ENCODE data around the gene FBXL17. TPM values are rescaled to one million over a fixed set of nuclear protein-coding genes. Genes with fewer than 3 reads are reported as not detected.

FBXL17 gene
- total RNA-seq, 2 experiments from 2014 or later, result 9.2 to 10.0 TPM

- Mint-ChIP-seq H3K27me3 (no peaks in the 10 kb centered on the region), H3K9me3 (no peaks in the 10 kb centered on the region), H3K36me3 (ENCODE audit: low read depth) (peaks cover 3% of the 10 kb centered on the region), H3K4me1 (peaks cover 56% of the 10 kb centered on the region), H3K4me3 (no peak overlapping the region), H3K27ac (peak overlapping the region; percentile 42)
- DNase-seq, result no peak
- POLR2A ChIA-PET, result no interaction called here
- CTCF ChIA-PET, result no interaction called here
Measured at GRCh38 chr5:107916731-107917725, 464.9 kb downstream of the FBXL17 start.

- ChIA-PET CTCF (interaction anchor here (1.1 kb wide), 1 partner anchor 9 kb away, joined by 3 read pairs; no protein-coding TSS in a partner anchor), POLR2A (no interaction called here)
- H3K27me3 Mint-ChIP-seq, result no peaks in the 10 kb centered on the region
- H3K4me3 Mint-ChIP-seq, result no peak overlapping the region
- H3K9me3 Mint-ChIP-seq, result no peaks in the 10 kb centered on the region
- peaks cover 3% of the 10 kb centered on the region for H3K36me3 Mint-ChIP-seq (ENCODE audit: low read depth)
- H3K4me1 Mint-ChIP-seq, result peaks cover 53% of the 10 kb centered on the region
- DNase-seq, result no peak
- no peak overlapping the region for H3K27ac Mint-ChIP-seq
Measured at GRCh38 chr5:107915176-107915812, 466.6 kb downstream of the FBXL17 start.

GRCh38 chr5:107913494-107913893, 468.4 kb downstream of the FBXL17 start:
- Mint-ChIP-seq H3K27me3 (no peaks in the 10 kb centered on the region), H3K36me3 (ENCODE audit: low read depth) (peaks cover 3% of the 10 kb centered on the region), H3K4me1 (peaks cover 36% of the 10 kb centered on the region), H3K27ac (no peak overlapping the region), H3K4me3 (no peak overlapping the region), H3K9me3 (no peaks in the 10 kb centered on the region)
- CTCF ChIA-PET, result no interaction called here
- no peak for DNase-seq
- POLR2A ChIA-PET, result no interaction called here

- Mint-ChIP-seq H3K27ac (no peak overlapping the region), H3K4me1 (no peaks in the 10 kb centered on the region), H3K27me3 (no peaks in the 10 kb centered on the region), H3K9me3 (peaks cover 4% of the 10 kb centered on the region), H3K36me3 (ENCODE audit: low read depth) (no peaks in the 10 kb centered on the region), H3K4me3 (no peak overlapping the region)
- no peak for DNase-seq
- CTCF ChIA-PET, result no interaction called here
- POLR2A ChIA-PET, result no interaction called here
Measured at GRCh38 chr5:107900721-107901120, 481.2 kb downstream of the FBXL17 start.

GRCh38 chr5:107894361-107894760, 487.5 kb downstream of the FBXL17 start:
- H3K9me3 Mint-ChIP-seq, result peaks cover 2% of the 10 kb centered on the region
- no peaks in the 10 kb centered on the region for H3K4me1 Mint-ChIP-seq
- POLR2A ChIA-PET, result no interaction called here
- H3K36me3 Mint-ChIP-seq (ENCODE audit: low read depth), result no peaks in the 10 kb centered on the region
- CTCF ChIA-PET, result no interaction called here
- no peak overlapping the region for H3K27ac Mint-ChIP-seq
- H3K27me3 Mint-ChIP-seq, result no peaks in the 10 kb centered on the region
- no peak for DNase-seq
- no peak overlapping the region for H3K4me3 Mint-ChIP-seq

- Mint-ChIP-seq H3K27me3 (no peaks in the 10 kb centered on the region), H3K36me3 (ENCODE audit: low read depth) (no peaks in the 10 kb centered on the region), H3K27ac (no peak overlapping the region), H3K4me1 (no peaks in the 10 kb centered on the region), H3K9me3 (peaks cover 2% of the 10 kb centered on the region), H3K4me3 (no peak overlapping the region)
- no peak for DNase-seq
- ChIA-PET CTCF (interaction anchor here (0.7 kb wide), 1 partner anchor 9 kb away, joined by 3 read pairs; no protein-coding TSS in a partner anchor), POLR2A (no interaction called here)
Measured at GRCh38 chr5:107893642-107894041, 488.3 kb downstream of the FBXL17 start.

- Mint-ChIP-seq H3K36me3 (ENCODE audit: low read depth) (no peaks in the 10 kb centered on the region), H3K9me3 (peaks cover 2% of the 10 kb centered on the region), H3K4me1 (peaks cover 12% of the 10 kb centered on the region), H3K4me3 (no peak overlapping the region), H3K27me3 (no peaks in the 10 kb centered on the region), H3K27ac (no peak overlapping the region)
- ChIA-PET POLR2A (no interaction called here), CTCF (no interaction called here)
- no peak for DNase-seq
Measured at GRCh38 chr5:107889387-107889786, 492.5 kb downstream of the FBXL17 start.

GRCh38 chr5:107888541-107888940, 493.4 kb downstream of the FBXL17 start:
- H3K27ac Mint-ChIP-seq, result no peak overlapping the region
- H3K27me3 Mint-ChIP-seq, result no peaks in the 10 kb centered on the region
- peaks cover 12% of the 10 kb centered on the region for H3K4me1 Mint-ChIP-seq
- no peak overlapping the region for H3K4me3 Mint-ChIP-seq
- ChIA-PET POLR2A (no interaction called here), CTCF (no interaction called here)
- no peak for DNase-seq
- peaks cover 6% of the 10 kb centered on the region for H3K9me3 Mint-ChIP-seq
- H3K36me3 Mint-ChIP-seq (ENCODE audit: low read depth), result no peaks in the 10 kb centered on the region

- no peaks in the 10 kb centered on the region for H3K27me3 Mint-ChIP-seq
- H3K36me3 Mint-ChIP-seq (ENCODE audit: low read depth), result no peaks in the 10 kb centered on the region
- peaks cover 12% of the 10 kb centered on the region for H3K4me1 Mint-ChIP-seq
- POLR2A ChIA-PET, result no interaction called here
- peaks cover 6% of the 10 kb centered on the region for H3K9me3 Mint-ChIP-seq
- no peak overlapping the region for H3K4me3 Mint-ChIP-seq
- CTCF ChIA-PET, result no interaction called here
- no peak overlapping the region for H3K27ac Mint-ChIP-seq
- no peak for DNase-seq
Measured at GRCh38 chr5:107887166-107887943, 494.5 kb downstream of the FBXL17 start.

- no peaks in the 10 kb centered on the region for H3K27me3 Mint-ChIP-seq
- no peak overlapping the region for H3K4me3 Mint-ChIP-seq
- CTCF ChIA-PET, result no interaction called here
- peaks cover 12% of the 10 kb centered on the region for H3K4me1 Mint-ChIP-seq
- DNase-seq, result no peak
- POLR2A ChIA-PET, result interaction anchor here (1.6 kb wide), 1 partner anchor 37 kb away, joined by 3 read pairs; no protein-coding TSS in a partner anchor
- no peaks in the 10 kb centered on the region for H3K36me3 Mint-ChIP-seq (ENCODE audit: low read depth)
- H3K27ac Mint-ChIP-seq, result no peak overlapping the region
- peaks cover 4% of the 10 kb centered on the region for H3K9me3 Mint-ChIP-seq
Measured at GRCh38 chr5:107885601-107886000, 496.3 kb downstream of the FBXL17 start.

- Mint-ChIP-seq H3K27ac (no peak overlapping the region), H3K4me3 (no peak overlapping the region), H3K36me3 (ENCODE audit: low read depth) (no peaks in the 10 kb centered on the region), H3K4me1 (peaks cover 12% of the 10 kb centered on the region), H3K9me3 (peaks cover 4% of the 10 kb centered on the region), H3K27me3 (no peaks in the 10 kb centered on the region)
- ChIA-PET POLR2A (interaction anchor here (1.6 kb wide), 1 partner anchor 38 kb away, joined by 3 read pairs; no protein-coding TSS in a partner anchor), CTCF (no interaction called here)
- DNase-seq, result no peak
Measured at GRCh38 chr5:107884871-107885270, 497.0 kb downstream of the FBXL17 start.

- H3K4me1 Mint-ChIP-seq, result no peaks in the 10 kb centered on the region
- no peak overlapping the region for H3K27ac Mint-ChIP-seq
- no peaks in the 10 kb centered on the region for H3K27me3 Mint-ChIP-seq
- POLR2A ChIA-PET, result no interaction called here
- H3K36me3 Mint-ChIP-seq (ENCODE audit: low read depth), result no peaks in the 10 kb centered on the region
- no peak for DNase-seq
- CTCF ChIA-PET, result no interaction called here
- no peak overlapping the region for H3K4me3 Mint-ChIP-seq
- peaks cover under 1% of the 10 kb centered on the region for H3K9me3 Mint-ChIP-seq
Measured at GRCh38 chr5:107878661-107879060, 503.2 kb downstream of the FBXL17 start.

- no peak overlapping the region for H3K27ac Mint-ChIP-seq
- ChIA-PET CTCF (no interaction called here), POLR2A (no interaction called here)
- no peaks in the 10 kb centered on the region for H3K4me1 Mint-ChIP-seq
- H3K4me3 Mint-ChIP-seq, result no peak overlapping the region
- no peaks in the 10 kb centered on the region for H3K9me3 Mint-ChIP-seq
- no peaks in the 10 kb centered on the region for H3K36me3 Mint-ChIP-seq (ENCODE audit: low read depth)
- H3K27me3 Mint-ChIP-seq, result no peaks in the 10 kb centered on the region
- DNase-seq, result no peak
Measured at GRCh38 chr5:107876906-107877305, 505.0 kb downstream of the FBXL17 start.

All from activated CD4-positive, alpha-beta memory T cell treated with anti-CD3 and anti-CD28 coated beads, Interleukin-2, amount 10 ng/mL, durations not matched to agents 7 days and 5 days (primary cell).